ENCODE measurements around the gene TSHZ2.

DNA sequence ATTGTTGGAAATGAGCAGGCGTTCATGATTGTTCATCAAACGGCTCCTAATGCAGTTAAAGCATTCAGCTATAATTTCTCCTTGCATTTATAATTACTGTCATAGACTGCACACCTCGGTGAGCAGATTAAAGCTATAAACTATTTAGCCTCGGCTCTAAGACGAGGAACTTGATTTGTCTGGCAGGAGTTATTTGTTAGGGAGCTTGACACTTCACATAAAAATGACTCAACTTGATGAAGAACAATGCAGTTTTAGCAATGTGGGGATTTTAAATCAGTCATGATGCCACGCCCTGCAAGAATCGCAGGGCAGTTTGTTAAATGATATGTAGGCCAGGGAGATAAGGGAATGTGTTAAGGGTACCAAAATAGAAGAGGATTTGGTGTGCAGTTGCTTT is 290.2 kb downstream of the TSHZ2 start:
- TF ChIP-seq POLR2A (IDR thresholded peaks at IDR 0.05) = no peak
- TF ChIP-seq, protein P1, sequence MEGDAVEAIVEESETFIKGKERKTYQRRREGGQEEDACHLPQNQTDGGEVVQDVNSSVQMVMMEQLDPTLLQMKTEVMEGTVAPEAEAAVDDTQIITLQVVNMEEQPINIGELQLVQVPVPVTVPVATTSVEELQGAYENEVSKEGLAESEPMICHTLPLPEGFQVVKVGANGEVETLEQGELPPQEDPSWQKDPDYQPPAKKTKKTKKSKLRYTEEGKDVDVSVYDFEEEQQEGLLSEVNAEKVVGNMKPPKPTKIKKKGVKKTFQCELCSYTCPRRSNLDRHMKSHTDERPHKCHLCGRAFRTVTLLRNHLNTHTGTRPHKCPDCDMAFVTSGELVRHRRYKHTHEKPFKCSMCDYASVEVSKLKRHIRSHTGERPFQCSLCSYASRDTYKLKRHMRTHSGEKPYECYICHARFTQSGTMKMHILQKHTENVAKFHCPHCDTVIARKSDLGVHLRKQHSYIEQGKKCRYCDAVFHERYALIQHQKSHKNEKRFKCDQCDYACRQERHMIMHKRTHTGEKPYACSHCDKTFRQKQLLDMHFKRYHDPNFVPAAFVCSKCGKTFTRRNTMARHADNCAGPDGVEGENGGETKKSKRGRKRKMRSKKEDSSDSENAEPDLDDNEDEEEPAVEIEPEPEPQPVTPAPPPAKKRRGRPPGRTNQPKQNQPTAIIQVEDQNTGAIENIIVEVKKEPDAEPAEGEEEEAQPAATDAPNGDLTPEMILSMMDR (IDR thresholded peaks at IDR 0.05) = no peak
